HL-60 (cell line): Measurements from ENCODE around the gene ATP1A1.

Experiments used
- DNase-seq, 2 experiments: peaks; one replicate each; pipeline ENCODE4 v3.0.0-alpha.2; 2010 to 2020; ENCODE audit warnings: low read depth in 1 of 2, low spot score in 1 of 2
- H3K27ac ChIP-seq: fragments of 250-450 bp; sonication (Bioruptor Pico); replicated peaks from 2 replicates; pipeline ENCODE4 v1.5.1; 2020; ENCODE audit warnings: mild to moderate bottlenecking, moderate library complexity
- H3K27me3 ChIP-seq: fragments of 250-450 bp; sonication (Bioruptor Pico); 2 replicates; pipeline ENCODE4 v1.5.1; 2021; ENCODE audit warnings: mild to moderate bottlenecking, moderate library complexity; ENCODE audit not compliant: insufficient read depth, poor library complexity, severe bottlenecking
- H3K4me3 ChIP-seq: replicated peaks from 2 replicates; pipeline ENCODE4 v1.5.1; 2011; ENCODE audit warnings: mild to moderate bottlenecking, control low read depth, low read length; ENCODE audit not compliant: insufficient read depth
- GABPA ChIP-seq: IDR thresholded peaks from 2 replicates; pipeline ENCODE4 v1.6.1; 2012; ENCODE audit warnings: low read depth
- POLR2AphosphoS5 ChIP-seq: IDR thresholded peaks from 2 replicates; pipeline ENCODE4 v1.6.1; 2012; ENCODE audit warnings: low read depth
- SPI1 ChIP-seq: IDR thresholded peaks from 2 replicates; pipeline ENCODE4 v1.6.1; 2012; ENCODE audit warnings: low read depth, mild to moderate bottlenecking, borderline replicate concordance
- TF ChIP-seq, protein P1 (sequence below): IDR thresholded peaks from one replicate; pipeline ENCODE4 v1.5.1; 2011; ENCODE audit warnings: low read length, control low read depth, inconsistent platforms; ENCODE audit not compliant: insufficient read depth
- TF ChIP-seq, protein P2 (sequence below): IDR thresholded peaks from 2 replicates; pipeline ENCODE4 v1.6.1; 2012; ENCODE audit warnings: low read depth; ENCODE audit not compliant: insufficient replicate concordance

ATP1A1 gene

DNA sequence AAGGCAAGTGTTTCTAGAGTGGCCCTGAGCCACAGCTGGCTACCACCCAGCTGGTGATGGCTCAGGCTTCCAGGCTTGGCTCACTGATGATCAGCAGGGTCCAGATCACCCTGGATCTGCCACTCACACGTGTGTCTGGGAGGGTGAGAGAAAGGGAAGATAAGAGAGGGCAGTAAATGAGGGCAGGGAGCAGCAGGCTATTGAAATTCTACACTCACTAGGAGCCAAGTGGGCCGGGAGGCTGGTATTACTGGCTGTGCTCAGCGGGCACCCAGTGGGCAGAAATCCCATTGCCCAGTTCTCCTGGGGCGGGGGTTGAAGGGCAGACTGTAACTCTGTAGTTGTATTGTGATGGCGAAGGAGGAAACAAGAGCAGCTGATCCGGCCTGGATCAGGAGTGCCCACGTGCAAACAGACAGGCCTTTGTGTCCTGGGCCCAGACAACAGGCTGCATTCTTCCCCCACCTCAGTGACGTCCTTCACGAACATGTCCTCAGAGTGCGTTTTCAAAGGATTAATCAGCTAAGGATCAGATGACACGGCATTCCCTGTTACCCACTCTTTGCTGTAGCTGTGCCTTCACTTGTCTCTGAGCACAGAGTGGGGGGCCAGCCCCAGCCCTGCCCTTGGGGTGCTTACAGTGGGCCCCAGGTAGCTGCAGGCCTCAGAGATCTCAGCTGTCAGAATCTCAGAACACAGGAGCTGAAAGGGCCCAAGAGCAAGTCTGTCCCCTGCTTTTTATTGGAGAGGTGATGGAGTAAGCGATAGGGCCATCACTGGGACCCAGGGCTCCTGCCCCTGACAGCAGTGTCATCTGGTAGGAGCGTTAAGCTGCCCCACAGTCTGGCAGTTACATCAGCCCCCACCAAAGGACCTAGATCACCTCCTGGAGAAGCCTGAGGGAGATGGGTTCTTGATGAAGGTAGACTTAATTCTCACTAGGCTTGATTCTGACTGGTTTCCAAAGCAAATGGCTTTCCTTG lies 60.5 kb downstream of the ATP1A1 start:
- Histone ChIP-seq H3K27ac (no peak overlapping the region), H3K4me3 (no peak overlapping the region), H3K27me3 (peaks cover 2% of the 10 kb centered on the region)
- TF ChIP-seq SPI1: no peak
- no peak for TF ChIP-seq POLR2AphosphoS5
- TF ChIP-seq, protein P1, sequence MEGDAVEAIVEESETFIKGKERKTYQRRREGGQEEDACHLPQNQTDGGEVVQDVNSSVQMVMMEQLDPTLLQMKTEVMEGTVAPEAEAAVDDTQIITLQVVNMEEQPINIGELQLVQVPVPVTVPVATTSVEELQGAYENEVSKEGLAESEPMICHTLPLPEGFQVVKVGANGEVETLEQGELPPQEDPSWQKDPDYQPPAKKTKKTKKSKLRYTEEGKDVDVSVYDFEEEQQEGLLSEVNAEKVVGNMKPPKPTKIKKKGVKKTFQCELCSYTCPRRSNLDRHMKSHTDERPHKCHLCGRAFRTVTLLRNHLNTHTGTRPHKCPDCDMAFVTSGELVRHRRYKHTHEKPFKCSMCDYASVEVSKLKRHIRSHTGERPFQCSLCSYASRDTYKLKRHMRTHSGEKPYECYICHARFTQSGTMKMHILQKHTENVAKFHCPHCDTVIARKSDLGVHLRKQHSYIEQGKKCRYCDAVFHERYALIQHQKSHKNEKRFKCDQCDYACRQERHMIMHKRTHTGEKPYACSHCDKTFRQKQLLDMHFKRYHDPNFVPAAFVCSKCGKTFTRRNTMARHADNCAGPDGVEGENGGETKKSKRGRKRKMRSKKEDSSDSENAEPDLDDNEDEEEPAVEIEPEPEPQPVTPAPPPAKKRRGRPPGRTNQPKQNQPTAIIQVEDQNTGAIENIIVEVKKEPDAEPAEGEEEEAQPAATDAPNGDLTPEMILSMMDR: no peak
- no peak for TF ChIP-seq GABPA
- TF ChIP-seq, protein P2, sequence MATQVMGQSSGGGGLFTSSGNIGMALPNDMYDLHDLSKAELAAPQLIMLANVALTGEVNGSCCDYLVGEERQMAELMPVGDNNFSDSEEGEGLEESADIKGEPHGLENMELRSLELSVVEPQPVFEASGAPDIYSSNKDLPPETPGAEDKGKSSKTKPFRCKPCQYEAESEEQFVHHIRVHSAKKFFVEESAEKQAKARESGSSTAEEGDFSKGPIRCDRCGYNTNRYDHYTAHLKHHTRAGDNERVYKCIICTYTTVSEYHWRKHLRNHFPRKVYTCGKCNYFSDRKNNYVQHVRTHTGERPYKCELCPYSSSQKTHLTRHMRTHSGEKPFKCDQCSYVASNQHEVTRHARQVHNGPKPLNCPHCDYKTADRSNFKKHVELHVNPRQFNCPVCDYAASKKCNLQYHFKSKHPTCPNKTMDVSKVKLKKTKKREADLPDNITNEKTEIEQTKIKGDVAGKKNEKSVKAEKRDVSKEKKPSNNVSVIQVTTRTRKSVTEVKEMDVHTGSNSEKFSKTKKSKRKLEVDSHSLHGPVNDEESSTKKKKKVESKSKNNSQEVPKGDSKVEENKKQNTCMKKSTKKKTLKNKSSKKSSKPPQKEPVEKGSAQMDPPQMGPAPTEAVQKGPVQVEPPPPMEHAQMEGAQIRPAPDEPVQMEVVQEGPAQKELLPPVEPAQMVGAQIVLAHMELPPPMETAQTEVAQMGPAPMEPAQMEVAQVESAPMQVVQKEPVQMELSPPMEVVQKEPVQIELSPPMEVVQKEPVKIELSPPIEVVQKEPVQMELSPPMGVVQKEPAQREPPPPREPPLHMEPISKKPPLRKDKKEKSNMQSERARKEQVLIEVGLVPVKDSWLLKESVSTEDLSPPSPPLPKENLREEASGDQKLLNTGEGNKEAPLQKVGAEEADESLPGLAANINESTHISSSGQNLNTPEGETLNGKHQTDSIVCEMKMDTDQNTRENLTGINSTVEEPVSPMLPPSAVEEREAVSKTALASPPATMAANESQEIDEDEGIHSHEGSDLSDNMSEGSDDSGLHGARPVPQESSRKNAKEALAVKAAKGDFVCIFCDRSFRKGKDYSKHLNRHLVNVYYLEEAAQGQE: no peak
- no peak for DNase-seq

DNA sequence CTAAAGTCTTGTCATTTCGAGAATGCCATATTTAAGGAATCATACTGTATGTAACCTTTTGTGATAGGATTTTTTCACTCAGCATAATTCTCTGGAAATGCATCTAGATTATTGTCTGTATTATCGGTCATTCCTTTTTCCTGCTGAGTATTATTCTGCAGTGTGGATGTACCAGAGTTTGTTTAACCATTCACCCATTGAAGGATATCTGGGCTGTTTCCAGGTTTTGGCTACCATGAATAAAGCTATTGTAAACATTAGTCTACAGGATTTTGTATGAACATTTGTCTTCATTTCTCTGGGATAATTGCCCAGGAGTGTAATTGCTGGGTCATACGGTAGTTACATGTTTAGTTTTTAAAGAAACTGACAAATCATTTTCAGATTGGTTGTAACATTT lies 61.8 kb downstream of the ATP1A1 start:
- H3K4me3 ChIP-seq: no peak overlapping the region
- TF ChIP-seq, protein P1: no peak
- no peak for TF ChIP-seq GABPA
- TF ChIP-seq POLR2AphosphoS5: no peak
- no peak for TF ChIP-seq SPI1
- TF ChIP-seq, protein P2: no peak
- DNase-seq: no peak
- no peak overlapping the region for H3K27ac ChIP-seq
- peaks cover 2% of the 10 kb centered on the region for H3K27me3 ChIP-seq

- Histone ChIP-seq H3K27me3 (peaks cover 2% of the 10 kb centered on the region), H3K27ac (no peak overlapping the region), H3K4me3 (no peak overlapping the region)
- no peak for TF ChIP-seq GABPA
- TF ChIP-seq SPI1: no peak
- TF ChIP-seq, protein P2: no peak
- TF ChIP-seq POLR2AphosphoS5: no peak
- no peak for DNase-seq
Observed at GRCh38 chr1:116435806-116436610, 63.0 kb downstream of the ATP1A1 start.
